ENCODE measurements around the gene KLK7. TPM values are rescaled to one million over a fixed set of nuclear protein-coding genes. Genes with fewer than 3 reads are reported as not detected.
"Not testable (repeated sequence)": the region's sequence is repeated elsewhere in the genome, so short reads cannot be mapped to it uniquely, and the experiment has no call there.

The KLK7 gene
- total RNA-seq, 4 donors from 2014 or later, result 48.3 to 418 (median 218) TPM

- 79% methylated on average over 2 of the region's 2 CpGs for WGBS
Measured at GRCh38 chr19:50994129-50994528, 10.4 kb upstream of the KLK7 start.

GRCh38 chr19:50992666-50993035 lies 8.9 kb upstream of the KLK7 start:
- Histone ChIP-seq H3K27ac (no peak overlapping the region), H3K9me3 (no peaks in the 10 kb centered on the region), H3K27me3 (no peaks in the 10 kb centered on the region), H3K4me1 (no peaks in the 10 kb centered on the region), H3K4me3 (no peak overlapping the region), H3K36me3 (no peaks in the 10 kb centered on the region)
- no peak for TF ChIP-seq EP300 (IDR thresholded peaks at IDR 0.05)
- TF ChIP-seq POLR2AphosphoS5 (IDR thresholded peaks at IDR 0.05), result no peak
- TF ChIP-seq CTCF (IDR thresholded peaks at IDR 0.05), result no peak
- no peak for TF ChIP-seq POLR2A (IDR thresholded peaks at IDR 0.05)
- WGBS, result 55% methylated on average over 2 of the region's 2 CpGs
- no peak for DNase-seq (ENCODE audit: low spot score in 2 of 2)

More at GRCh38 chr19:50994129-50994528, 10.4 kb upstream of the KLK7 start:
- Histone ChIP-seq H3K36me3 (no peaks in the 10 kb centered on the region), H3K4me3 (no peak overlapping the region), H3K9me3 (no peaks in the 10 kb centered on the region), H3K27me3 (peaks cover 4% of the 10 kb centered on the region), H3K4me1 (no peaks in the 10 kb centered on the region), H3K27ac (no peak overlapping the region)
- DNase-seq (ENCODE audit: low spot score in 2 of 2), result no peak
- TF ChIP-seq POLR2AphosphoS5 (IDR thresholded peaks at IDR 0.05) (no peak), EP300 (IDR thresholded peaks at IDR 0.05) (no peak), CTCF (IDR thresholded peaks at IDR 0.05) (no peak), POLR2A (IDR thresholded peaks at IDR 0.05) (no peak)

GRCh38 chr19:50984416-50984815 lies 699 bp upstream of the KLK7 start:
- H3K9me3 ChIP-seq; DNase-seq (ENCODE audit: low spot score in 2 of 2); H3K4me1 ChIP-seq; H3K36me3 ChIP-seq; H3K27ac ChIP-seq; H3K4me3 ChIP-seq: not testable (repeated sequence)
- peaks cover 38% of the 10 kb centered on the region for H3K27me3 ChIP-seq
- 82% methylated on average over 14 of the region's 14 CpGs for WGBS

GRCh38 chr19:50982186-50982585 lies 1.5 kb downstream of the KLK7 start:
- Histone ChIP-seq H3K27me3 (peaks cover 47% of the 10 kb centered on the region), H3K9me3 (no peaks in the 10 kb centered on the region), H3K36me3 (no peaks in the 10 kb centered on the region), H3K4me1 (peaks cover 19% of the 10 kb centered on the region), H3K27ac (no peak overlapping the region), H3K4me3 (no peak overlapping the region)
- no peak for DNase-seq (ENCODE audit: low spot score in 2 of 2)
- WGBS, result 73% methylated on average over 4 of the region's 4 CpGs
- no peak for TF ChIP-seq POLR2AphosphoS5 (IDR thresholded peaks at IDR 0.05)
- no peak for TF ChIP-seq CTCF (IDR thresholded peaks at IDR 0.05)
- TF ChIP-seq EP300 (IDR thresholded peaks at IDR 0.05), result no peak
- TF ChIP-seq POLR2A (IDR thresholded peaks at IDR 0.05), result no peak

- peaks cover 19% of the 10 kb centered on the region for H3K4me1 ChIP-seq
- H3K9me3 ChIP-seq, result no peaks in the 10 kb centered on the region
- H3K27ac ChIP-seq, result no peak overlapping the region
- no peak for DNase-seq (ENCODE audit: low spot score in 2 of 2)
- no peaks in the 10 kb centered on the region for H3K36me3 ChIP-seq
- no peak overlapping the region for H3K4me3 ChIP-seq
- TF ChIP-seq POLR2A (IDR thresholded peaks at IDR 0.05), result no peak
- no peak for TF ChIP-seq EP300 (IDR thresholded peaks at IDR 0.05)
- no peak for TF ChIP-seq POLR2AphosphoS5 (IDR thresholded peaks at IDR 0.05)
- TF ChIP-seq CTCF (IDR thresholded peaks at IDR 0.05), result no peak
- 65% methylated on average over 11 of the region's 11 CpGs for WGBS
- peaks cover 49% of the 10 kb centered on the region for H3K27me3 ChIP-seq
Measured at GRCh38 chr19:50981587-50982146, 2.0 kb downstream of the KLK7 start.

- Histone ChIP-seq H3K9me3 (no peaks in the 10 kb centered on the region), H3K27me3 (peaks cover 49% of the 10 kb centered on the region), H3K27ac (no peak overlapping the region), H3K4me3 (no peak overlapping the region), H3K36me3 (no peaks in the 10 kb centered on the region), H3K4me1 (peaks cover 25% of the 10 kb centered on the region)
- DNase-seq (ENCODE audit: low spot score in 2 of 2), result no peak
- WGBS, result 76% methylated on average over 13 of the region's 13 CpGs
- TF ChIP-seq CTCF (IDR thresholded peaks at IDR 0.05), result no peak
- no peak for TF ChIP-seq POLR2AphosphoS5 (IDR thresholded peaks at IDR 0.05)
- TF ChIP-seq EP300 (IDR thresholded peaks at IDR 0.05), result no peak
- TF ChIP-seq POLR2A (IDR thresholded peaks at IDR 0.05), result no peak
Measured at GRCh38 chr19:50980208-50980607, 3.5 kb downstream of the KLK7 start.

Measured in suprapubic skin (tissue), 4 donors.